Calu3 (cell line): ENCODE measurements around the gene ST14. TPM values are rescaled to one million over a fixed set of nuclear protein-coding genes. Genes with fewer than 3 reads are reported as not detected.

Source experiments
- BruUV-seq: library from RNA; stranded (reverse); fragments of 400-500 nt; replicated peaks from 2 replicates; lab custom pipeline; 2021; lab: Mats Ljungman, UMichigan
- CTCF ChIA-PET: fragments of 300-600 bp; sonication (Branson Sonifier 250); formaldehyde crosslinking; loops from one replicate; lab custom pipeline; 2022; ENCODE audit warnings: antibody characterized with exemption; lab: Charles Lee
- DNase-seq: peaks from one replicate; pipeline ENCODE4 v3.0.0; 2022
- H3K27ac Mint-ChIP-seq: one replicate; pipeline ENCODE4 v1.8.0; 2022; ENCODE audit warnings: mixed read lengths; ENCODE audit not compliant: unreplicated experiment
- H3K27me3 Mint-ChIP-seq: one replicate; pipeline ENCODE4 v1.8.0; 2022; ENCODE audit warnings: mixed read lengths; ENCODE audit not compliant: unreplicated experiment
- H3K36me3 Mint-ChIP-seq: one replicate; pipeline ENCODE4 v1.8.0; 2022; ENCODE audit warnings: mild to moderate bottlenecking, moderate library complexity, mixed read lengths; ENCODE audit not compliant: insufficient read depth, unreplicated experiment
- H3K4me1 Mint-ChIP-seq: one replicate; pipeline ENCODE4 v1.8.0; 2022; ENCODE audit warnings: mild to moderate bottlenecking, low read depth, mixed read lengths; ENCODE audit not compliant: unreplicated experiment
- H3K4me3 Mint-ChIP-seq: one replicate; pipeline ENCODE4 v1.8.0; 2022; ENCODE audit warnings: mild to moderate bottlenecking, low read depth, moderate library complexity, mixed read lengths; ENCODE audit not compliant: unreplicated experiment
- H3K9me3 Mint-ChIP-seq: one replicate; pipeline ENCODE4 v1.8.0; 2022; ENCODE audit warnings: low read depth, mixed read lengths; ENCODE audit not compliant: unreplicated experiment
- intact Hi-C: fragments of 100-400 bp; cut with micrococcal nuclease; formaldehyde crosslinking; loops from one replicate; pipeline ENCODE4 v1.10.0; 2022; ENCODE audit not compliant: unreplicated experiment
- total RNA-seq: library from RNA; stranded (reverse); gene quantifications from 2 replicates; pipeline ENCODE4 v1.2.3, GENCODE V29; 2022
- TF ChIP-seq, protein P1 (sequence below): fragments of 200-600 bp; IDR thresholded peaks from one replicate; pipeline ENCODE4 v1.8.0; 2022; ENCODE audit warnings: antibody characterized with exemption; ENCODE audit not compliant: unreplicated experiment

ST14 gene
- total RNA-seq, 1 experiment from 2014 or later, result 153 TPM

DNA sequence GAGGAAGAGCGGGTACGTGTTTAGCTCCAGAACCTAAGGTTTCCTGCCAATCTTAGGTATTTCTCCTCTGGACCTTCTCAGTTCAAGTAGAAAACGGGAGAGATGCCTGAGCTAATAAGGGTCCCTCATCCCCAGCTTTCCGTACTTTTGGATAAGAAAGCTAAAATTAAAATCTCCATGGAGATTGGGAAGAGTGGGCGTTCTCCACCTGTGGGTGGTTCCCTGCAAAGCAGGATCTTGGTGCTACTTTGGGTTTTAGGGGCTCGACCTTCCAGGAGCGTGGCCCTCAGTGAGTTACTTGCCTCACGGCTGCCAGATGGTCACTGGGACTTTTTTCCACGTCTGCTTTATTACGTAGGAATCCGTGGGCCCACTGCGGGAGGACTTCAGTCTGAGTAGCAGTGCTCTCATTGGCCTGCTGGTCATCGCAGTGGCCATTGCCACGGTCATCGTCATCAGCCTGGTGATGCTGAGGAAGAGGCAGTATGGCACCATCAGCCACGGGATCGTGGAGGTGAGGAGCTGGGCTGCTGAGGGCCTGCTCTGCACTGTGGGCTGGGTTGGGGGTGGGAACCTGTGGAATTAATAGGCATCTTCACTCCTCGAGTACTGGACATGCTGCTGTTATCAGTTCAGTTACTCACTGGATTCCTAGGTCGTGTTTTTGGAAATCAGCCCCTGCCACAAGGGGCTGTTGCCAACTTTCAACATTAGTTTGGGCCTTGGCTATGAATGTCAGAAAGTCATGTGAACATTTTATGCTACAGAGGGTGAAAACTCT is 17.8 kb upstream of the ST14 start:
- Mint-ChIP-seq H3K27ac (no peak overlapping the region), H3K4me3 (no peak overlapping the region), H3K27me3 (no peaks in the 10 kb centered on the region), H3K9me3 (no peaks in the 10 kb centered on the region), H3K36me3 (peaks cover 33% of the 10 kb centered on the region), H3K4me1 (peaks cover 22% of the 10 kb centered on the region)
- TF ChIP-seq, protein P1, sequence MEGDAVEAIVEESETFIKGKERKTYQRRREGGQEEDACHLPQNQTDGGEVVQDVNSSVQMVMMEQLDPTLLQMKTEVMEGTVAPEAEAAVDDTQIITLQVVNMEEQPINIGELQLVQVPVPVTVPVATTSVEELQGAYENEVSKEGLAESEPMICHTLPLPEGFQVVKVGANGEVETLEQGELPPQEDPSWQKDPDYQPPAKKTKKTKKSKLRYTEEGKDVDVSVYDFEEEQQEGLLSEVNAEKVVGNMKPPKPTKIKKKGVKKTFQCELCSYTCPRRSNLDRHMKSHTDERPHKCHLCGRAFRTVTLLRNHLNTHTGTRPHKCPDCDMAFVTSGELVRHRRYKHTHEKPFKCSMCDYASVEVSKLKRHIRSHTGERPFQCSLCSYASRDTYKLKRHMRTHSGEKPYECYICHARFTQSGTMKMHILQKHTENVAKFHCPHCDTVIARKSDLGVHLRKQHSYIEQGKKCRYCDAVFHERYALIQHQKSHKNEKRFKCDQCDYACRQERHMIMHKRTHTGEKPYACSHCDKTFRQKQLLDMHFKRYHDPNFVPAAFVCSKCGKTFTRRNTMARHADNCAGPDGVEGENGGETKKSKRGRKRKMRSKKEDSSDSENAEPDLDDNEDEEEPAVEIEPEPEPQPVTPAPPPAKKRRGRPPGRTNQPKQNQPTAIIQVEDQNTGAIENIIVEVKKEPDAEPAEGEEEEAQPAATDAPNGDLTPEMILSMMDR, result no peak
- CTCF ChIA-PET, result no interaction called here
- DNase-seq, result no peak
- no TSS peak for BruUV-seq
- intact Hi-C loops, result no loop called here

DNA sequence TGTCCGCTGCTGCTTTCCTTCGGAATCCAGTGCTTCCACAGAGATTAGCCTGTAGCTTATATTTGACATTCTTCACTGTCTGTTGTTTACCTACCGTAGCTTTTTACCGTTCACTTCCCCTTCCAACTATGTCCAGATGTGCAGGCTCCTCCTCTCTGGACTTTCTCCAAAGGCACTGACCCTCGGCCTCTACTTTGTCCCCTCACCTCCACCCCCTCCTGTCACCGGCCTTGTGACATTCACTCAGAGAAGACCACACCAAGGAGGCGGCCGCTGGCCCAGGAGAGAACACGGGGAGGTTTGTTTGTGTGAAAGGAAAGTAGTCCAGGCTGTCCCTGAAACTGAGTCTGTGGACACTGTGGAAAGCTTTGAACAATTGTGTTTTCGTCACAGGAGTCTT is 15.4 kb upstream of the ST14 start:
- TF ChIP-seq, protein P1, result no peak
- H3K4me3 Mint-ChIP-seq, result no peak overlapping the region
- CTCF ChIA-PET, result no interaction called here
- H3K27me3 Mint-ChIP-seq, result no peaks in the 10 kb centered on the region
- H3K27ac Mint-ChIP-seq, result peak overlapping the region; percentile 98
- no peaks in the 10 kb centered on the region for H3K9me3 Mint-ChIP-seq
- peaks cover 29% of the 10 kb centered on the region for H3K36me3 Mint-ChIP-seq
- peaks cover 25% of the 10 kb centered on the region for H3K4me1 Mint-ChIP-seq
- intact Hi-C loops, result no loop called here
- no peak for DNase-seq
- BruUV-seq, result TSS peak; percentile 84

DNA sequence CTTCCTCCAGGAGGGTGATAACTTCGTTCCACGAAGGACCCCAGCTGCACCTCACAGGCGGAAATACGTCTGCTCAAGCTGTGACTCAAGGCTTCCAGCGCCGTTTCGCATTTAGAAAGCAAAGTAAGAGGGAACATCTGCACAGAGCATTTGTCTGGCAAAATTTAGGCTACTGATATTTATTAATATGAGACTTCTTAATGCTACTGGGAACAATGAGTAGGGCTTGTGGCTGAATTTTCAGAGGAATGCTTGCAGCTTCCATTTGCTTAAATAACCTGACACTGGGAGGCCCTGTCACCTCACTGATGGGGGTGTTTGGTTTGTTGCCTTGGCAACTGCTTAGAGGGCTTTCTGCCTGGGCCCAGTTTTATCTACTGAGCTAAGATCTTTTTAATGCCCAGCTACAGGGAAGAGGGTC is 14.7 kb upstream of the ST14 start:
- Mint-ChIP-seq H3K4me3 (no peak overlapping the region), H3K27me3 (no peaks in the 10 kb centered on the region), H3K9me3 (no peaks in the 10 kb centered on the region), H3K4me1 (peaks cover 25% of the 10 kb centered on the region), H3K36me3 (peaks cover 29% of the 10 kb centered on the region), H3K27ac (peak overlapping the region; percentile 98)
- TF ChIP-seq, protein P1, result no peak
- no peak for DNase-seq
- no TSS peak for BruUV-seq
- intact Hi-C loops, result loop anchor here (5.0 kb wide), 1 partner anchor 223 kb away; no protein-coding TSS in a partner anchor
- CTCF ChIA-PET, result interaction anchor here (1.4 to 2.3 kb wide), 2 partner anchors 10 to 16 kb away, joined by 3 to 14 read pairs; partner anchors contain the start of gene ST14

- BruUV-seq, result TSS peak; percentile 99
- H3K36me3 Mint-ChIP-seq, result peaks cover 24% of the 10 kb centered on the region
- CTCF ChIA-PET, result interaction anchor here (1.4 to 2.7 kb wide), 7 partner anchors 8 to 222 kb away, joined by 3 to 19 read pairs (median 7); partner anchors contain the start of gene ST14
- H3K4me1 Mint-ChIP-seq, result peaks cover 25% of the 10 kb centered on the region
- intact Hi-C loops, result loop anchor here (5.0 kb wide), 1 partner anchor 223 kb away; no protein-coding TSS in a partner anchor
- DNase-seq, result no peak
- no peaks in the 10 kb centered on the region for H3K27me3 Mint-ChIP-seq
- H3K4me3 Mint-ChIP-seq, result no peak overlapping the region
- H3K27ac Mint-ChIP-seq, result peak overlapping the region; percentile 98
- no peaks in the 10 kb centered on the region for H3K9me3 Mint-ChIP-seq
- TF ChIP-seq, protein P1, result no peak
These were observed 14.2 kb upstream of the ST14 start for GRCh38 chr11:130145311-130145812.
